H1 (cell line): ENCODE data around the gene CD28.

Experiments
- CTCF ChIP-seq, 3 experiments: IDR thresholded peaks; 1 replicate in 2 of 3; 2 replicates in 1 of 3; pipeline versions ENCODE4 v1.5.1 to v1.6.1; 2011; ENCODE audit warnings: low read length in 3 of 3, mild to moderate bottlenecking in 3 of 3, inconsistent platforms in 2 of 3, low read depth in 1 of 3, moderate library complexity in 1 of 3; ENCODE audit not compliant: insufficient read depth in 1 of 3; ENCODE audit errors: control extremely low read depth in 1 of 3
- EP300 ChIP-seq, 2 experiments: IDR thresholded peaks; 1 replicate in 1 of 2; 2 replicates in 1 of 2; pipeline ENCODE4 v1.6.1; 2011 to 2012; ENCODE audit warnings: low read depth in 2 of 2, low read length in 2 of 2, mild to moderate bottlenecking in 2 of 2, borderline replicate concordance in 1 of 2, inconsistent platforms in 1 of 2, moderate library complexity in 1 of 2
- EZH2 ChIP-seq: fragments of 200-600 bp; sonication (generic); IDR thresholded peaks from 2 replicates; pipeline ENCODE4 v1.7.1; 2012; ENCODE audit warnings: low read depth, mild to moderate bottlenecking, moderate library complexity, low read length, inconsistent platforms; ENCODE audit not compliant: severe bottlenecking
- JUND ChIP-seq: IDR thresholded peaks from 2 replicates; pipeline ENCODE4 v1.6.1; 2011; ENCODE audit warnings: mild to moderate bottlenecking, improper control_type of control experiment, low read length
- POLR2A ChIP-seq, 2 experiments: IDR thresholded peaks; 1 replicate in 1 of 2; 2 replicates in 1 of 2; pipeline ENCODE4 v1.6.1; 2011; ENCODE audit warnings: low read depth in 2 of 2, low read length in 2 of 2, mild to moderate bottlenecking in 2 of 2; ENCODE audit errors: control extremely low read depth in 1 of 2
- SP1 ChIP-seq: IDR thresholded peaks from 2 replicates; pipeline ENCODE4 v1.6.1; 2011; ENCODE audit warnings: low read depth, low read length
- TAF1 ChIP-seq: IDR thresholded peaks from 2 replicates; pipeline ENCODE4 v1.6.1; 2011; ENCODE audit warnings: mild to moderate bottlenecking, low read depth, low read length

- TF ChIP-seq SP1 (no peak), POLR2A (IDR thresholded peaks at IDR 0.05; ENCODE audit: control extremely low read depth in 1 of 2, low read depth in 2 of 2, low read length in 2 of 2) (no peak), JUND (no peak), CTCF (IDR thresholded peaks at IDR 0.05; ENCODE audit: control extremely low read depth in 1 of 3, insufficient read depth in 1 of 3, low read depth in 1 of 3, low read length in 3 of 3) (no peak), EZH2 (no peak), EP300 (IDR thresholded peaks at IDR 0.05; ENCODE audit: borderline replicate concordance in 1 of 2, low read depth in 2 of 2, low read length in 2 of 2) (no peak), TAF1 (no peak)
These were observed 44.0 kb upstream of the CD28 start for GRCh38 chr2:203662487-203662886.
